Measurements from ENCODE around the gene COLEC12. TPM values are rescaled to one million over a fixed set of nuclear protein-coding genes. Genes with fewer than 3 reads are reported as not detected.

The COLEC12 gene
- total and polyA plus RNA-seq, 2 experiments from 2014 or later = 23.2 to 28.3 TPM

- Histone ChIP-seq H3K36me3 (replicated peaks; ENCODE audit: insufficient read depth, low read depth) (no peaks in the 10 kb centered on the region), H3K9me3 (ENCODE audit: low read depth) (no peaks in the 10 kb centered on the region), H3K27me3 (no peaks in the 10 kb centered on the region), H4K20me1 (ENCODE audit: insufficient read depth, poor library complexity, severe bottlenecking) (no peaks in the 10 kb centered on the region), H3K4me1 (ENCODE audit: insufficient read depth) (peaks cover 1% of the 10 kb centered on the region), H3K79me2 (peaks cover 2% of the 10 kb centered on the region), H3K9me2 (replicated peaks; ENCODE audit: insufficient read depth) (no peaks in the 10 kb centered on the region), H3K4me2 (no peak overlapping the region), H2AFZ (no peak overlapping the region), H3K4me3 (no peak overlapping the region), H3K27ac (no peak overlapping the region)
- 85% methylated on average over 8 of the region's 8 CpGs for WGBS (ENCODE audit: low lambda C conversion rate, missing lambda C conversion rate)
- no peak for TF ChIP-seq EZH2 (IDR thresholded peaks at IDR 0.05; ENCODE audit: borderline replicate concordance)
- no peak for DNase-seq (ENCODE audit: low spot score)
Observed at GRCh38 chr18:274313-274712, 226.2 kb downstream of the COLEC12 start.

GRCh38 chr18:273525-273924 lies 227.0 kb downstream of the COLEC12 start:
- WGBS (ENCODE audit: low lambda C conversion rate, missing lambda C conversion rate) = 93% methylated on average over 3 of the region's 3 CpGs
- Histone ChIP-seq H3K9me2 (replicated peaks; ENCODE audit: insufficient read depth) (no peaks in the 10 kb centered on the region), H3K4me1 (ENCODE audit: insufficient read depth) (peaks cover 7% of the 10 kb centered on the region), H3K9me3 (ENCODE audit: low read depth) (no peaks in the 10 kb centered on the region), H3K36me3 (replicated peaks; ENCODE audit: insufficient read depth, low read depth) (no peaks in the 10 kb centered on the region), H3K27me3 (no peaks in the 10 kb centered on the region), H3K79me2 (peaks cover 5% of the 10 kb centered on the region), H4K20me1 (ENCODE audit: insufficient read depth, poor library complexity, severe bottlenecking) (no peaks in the 10 kb centered on the region), H2AFZ (no peak overlapping the region), H3K4me2 (no peak overlapping the region), H3K27ac (no peak overlapping the region), H3K4me3 (no peak overlapping the region)
- no peak for DNase-seq (ENCODE audit: low spot score)
- TF ChIP-seq EZH2 (IDR thresholded peaks at IDR 0.05; ENCODE audit: borderline replicate concordance) (no peak), CTCF (IDR thresholded peaks at IDR 0.05; ENCODE audit: poor library complexity) (no peak), EZH2phosphoT487 (IDR thresholded peaks at IDR 0.05; ENCODE audit: low read depth, severe bottlenecking, unreplicated experiment) (no peak)

GRCh38 chr18:272650-273049 lies 227.9 kb downstream of the COLEC12 start:
- TF ChIP-seq EZH2 (IDR thresholded peaks at IDR 0.05; ENCODE audit: borderline replicate concordance) = no peak
- TF ChIP-seq CTCF (IDR thresholded peaks at IDR 0.05; ENCODE audit: poor library complexity) = no peak
- TF ChIP-seq EZH2phosphoT487 (IDR thresholded peaks at IDR 0.05; ENCODE audit: low read depth, severe bottlenecking, unreplicated experiment) = no peak
- 54% methylated on average over 2 of the region's 2 CpGs for WGBS (ENCODE audit: low lambda C conversion rate, missing lambda C conversion rate)
- H3K27me3 ChIP-seq = no peaks in the 10 kb centered on the region
- no peak for DNase-seq (ENCODE audit: low spot score)
- peaks cover 5% of the 10 kb centered on the region for H3K79me2 ChIP-seq
- no peak overlapping the region for H2AFZ ChIP-seq
- no peaks in the 10 kb centered on the region for H4K20me1 ChIP-seq (ENCODE audit: insufficient read depth, poor library complexity, severe bottlenecking)
- no peaks in the 10 kb centered on the region for H3K36me3 ChIP-seq (replicated peaks; ENCODE audit: insufficient read depth, low read depth)
- no peaks in the 10 kb centered on the region for H3K9me2 ChIP-seq (replicated peaks; ENCODE audit: insufficient read depth)
- no peaks in the 10 kb centered on the region for H3K9me3 ChIP-seq (ENCODE audit: low read depth)
- peaks cover 7% of the 10 kb centered on the region for H3K4me1 ChIP-seq (ENCODE audit: insufficient read depth)
- no peak overlapping the region for H3K4me2 ChIP-seq
- H3K27ac ChIP-seq = no peak overlapping the region
- no peak overlapping the region for H3K4me3 ChIP-seq

- 66% methylated on average over 6 of the region's 6 CpGs for WGBS (ENCODE audit: low lambda C conversion rate, missing lambda C conversion rate)
- H3K4me1 ChIP-seq (ENCODE audit: insufficient read depth) = peaks cover 7% of the 10 kb centered on the region
- peak overlapping the region; percentile 90 for H3K4me2 ChIP-seq
- H4K20me1 ChIP-seq (ENCODE audit: insufficient read depth, poor library complexity, severe bottlenecking) = no peaks in the 10 kb centered on the region
- no peak for DNase-seq (ENCODE audit: low spot score)
- H3K9me2 ChIP-seq (replicated peaks; ENCODE audit: insufficient read depth) = no peaks in the 10 kb centered on the region
- H3K27me3 ChIP-seq = no peaks in the 10 kb centered on the region
- no peaks in the 10 kb centered on the region for H3K36me3 ChIP-seq (replicated peaks; ENCODE audit: insufficient read depth, low read depth)
- no peak overlapping the region for H2AFZ ChIP-seq
- H3K27ac ChIP-seq = peak overlapping the region; percentile 98
- peaks cover 28% of the 10 kb centered on the region for H3K79me2 ChIP-seq
- TF ChIP-seq EZH2phosphoT487 (IDR thresholded peaks at IDR 0.05; ENCODE audit: low read depth, severe bottlenecking, unreplicated experiment) (no peak), EZH2 (IDR thresholded peaks at IDR 0.05; ENCODE audit: borderline replicate concordance) (no peak), CTCF (IDR thresholded peaks at IDR 0.05; ENCODE audit: poor library complexity) (no peak)
- no peaks in the 10 kb centered on the region for H3K9me3 ChIP-seq (ENCODE audit: low read depth)
- no peak overlapping the region for H3K4me3 ChIP-seq
Observed at GRCh38 chr18:269480-270095, 230.9 kb downstream of the COLEC12 start.
